ENCODE measurements around the gene GPR89B. TPM values are rescaled to one million over a fixed set of nuclear protein-coding genes. Genes with fewer than 3 reads are reported as not detected.
A peak's percentile ranks its signal among the peaks of the same experiment; 100 is the strongest.
"Not testable (repeated sequence)": the region's sequence is repeated elsewhere in the genome, so short reads cannot be mapped to it uniquely, and the experiment has no call there.

GPR89B gene
- 39.7 TPM for total RNA-seq

DNA sequence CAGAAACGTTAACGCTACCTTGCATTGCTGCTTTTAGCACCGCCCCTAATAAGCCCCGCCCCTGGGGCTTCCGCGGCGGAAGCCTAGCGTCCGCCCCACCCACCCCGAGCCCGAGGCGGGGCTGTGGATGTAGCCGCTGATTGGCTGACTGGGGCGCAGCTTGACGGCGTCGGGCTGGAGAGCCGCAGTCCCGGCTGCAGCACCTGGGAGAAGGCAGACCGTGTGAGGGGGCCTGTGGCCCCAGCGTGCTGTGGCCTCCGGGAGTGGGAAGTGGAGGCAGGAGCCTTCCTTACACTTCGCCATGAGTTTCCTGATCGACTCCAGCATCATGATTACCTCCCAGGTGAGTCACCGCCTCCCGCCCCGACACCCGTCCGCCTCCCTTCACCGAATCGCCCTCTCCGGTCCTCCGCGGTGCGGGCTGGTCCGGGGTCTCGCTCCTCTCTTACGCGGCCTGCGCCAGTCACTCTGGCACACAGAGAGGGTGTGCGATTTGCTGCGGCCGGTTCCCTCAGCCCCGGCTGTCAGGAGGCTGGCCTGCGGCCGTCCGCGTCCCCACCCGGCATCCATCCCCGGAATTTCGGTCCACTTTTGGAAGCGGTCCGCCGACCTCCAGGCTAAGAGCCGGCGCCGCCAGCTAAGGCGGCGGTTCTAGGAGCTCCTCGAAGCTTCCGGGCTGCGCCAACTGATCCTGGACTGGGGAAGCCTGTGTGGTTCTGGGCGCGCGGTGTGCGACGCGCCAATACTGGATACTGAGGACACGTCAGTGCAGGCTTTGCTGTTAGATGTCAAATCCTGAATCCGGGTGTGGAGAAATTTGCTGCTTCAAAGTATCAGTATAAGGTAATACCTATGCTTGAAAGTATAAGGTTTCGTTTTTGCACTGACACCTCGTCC, at the start of gene GPR89B:
GPR89B (plus strand) TSS at position 185 of the 897 bp plus-strand sequence; CDS start at position 302, 117 bp downstream.
- H3K27me3 ChIP-seq (ENCODE audit: control insufficient read depth in 3 of 3, insufficient read depth in 3 of 3, low read length in 3 of 3); H3K36me3 ChIP-seq (ENCODE audit: control insufficient read depth in 3 of 3, insufficient read depth in 3 of 3, low read length in 3 of 3); H3K4me1 ChIP-seq (ENCODE audit: control insufficient read depth in 3 of 3, insufficient read depth in 3 of 3, low read length in 3 of 3); H3K9me3 ChIP-seq (ENCODE audit: control insufficient read depth in 3 of 3, low read length in 3 of 3): not testable (repeated sequence)
- H3K4me3 ChIP-seq (ENCODE audit: low read length in 3 of 3): peak within 1 kb of the TSS; percentile 80 to 83 (median 82)
- H3K9ac ChIP-seq (ENCODE audit: low read depth in 1 of 3, low read length in 3 of 3): peak within 1 kb of the TSS; percentile 70 to 81 (median 81)
- H3K27ac ChIP-seq (ENCODE audit: low read depth, low read length): peak within 1 kb of the TSS; percentile 51

DNA sequence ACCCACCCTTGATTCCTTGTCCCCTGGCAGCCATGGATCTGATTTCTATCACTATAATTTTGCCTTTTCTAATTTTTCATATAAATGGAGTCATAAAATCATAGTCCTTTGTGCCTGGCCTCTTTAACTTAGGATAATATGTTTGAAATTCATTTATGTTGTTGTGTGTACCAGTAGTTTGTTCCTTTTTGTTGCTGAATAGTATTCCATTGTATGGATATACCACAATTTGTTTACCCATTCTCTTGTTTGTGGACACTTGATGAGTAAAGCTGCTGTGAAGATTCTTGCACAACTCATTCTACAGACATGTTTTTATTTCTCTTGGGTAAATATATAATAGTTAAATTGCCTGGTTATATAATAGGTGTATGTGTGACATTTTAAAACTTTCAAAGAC, 48.3 kb upstream of the GPR89B start:
- Histone ChIP-seq H3K27ac (ENCODE audit: low read depth, low read length) (no peak overlapping the region), H3K27me3 (ENCODE audit: control insufficient read depth in 3 of 3, insufficient read depth in 3 of 3, low read length in 3 of 3) (no peaks in the 10 kb centered on the region), H3K36me3 (ENCODE audit: control insufficient read depth in 3 of 3, insufficient read depth in 3 of 3, low read length in 3 of 3) (no peaks in the 10 kb centered on the region), H3K4me1 (ENCODE audit: control insufficient read depth in 3 of 3, insufficient read depth in 3 of 3, low read length in 3 of 3) (no peaks in the 10 kb centered on the region), H3K9me3 (ENCODE audit: control insufficient read depth in 3 of 3, low read length in 3 of 3) (peaks cover 0 to 3% (median 0%) of the 10 kb centered on the region in 3 donors), H3K9ac (ENCODE audit: low read depth in 1 of 3, low read length in 3 of 3) (no peak overlapping the region), H3K4me3 (ENCODE audit: low read length in 3 of 3) (no peak overlapping the region)

GRCh38 chr1:147882535-147882934, 45.7 kb upstream of the GPR89B start:
- Histone ChIP-seq H3K4me1 (ENCODE audit: control insufficient read depth in 3 of 3, insufficient read depth in 3 of 3, low read length in 3 of 3) (no peaks in the 10 kb centered on the region), H3K27ac (ENCODE audit: low read depth, low read length) (no peak overlapping the region), H3K27me3 (ENCODE audit: control insufficient read depth in 3 of 3, insufficient read depth in 3 of 3, low read length in 3 of 3) (no peaks in the 10 kb centered on the region), H3K36me3 (ENCODE audit: control insufficient read depth in 3 of 3, insufficient read depth in 3 of 3, low read length in 3 of 3) (no peaks in the 10 kb centered on the region), H3K9me3 (ENCODE audit: control insufficient read depth in 3 of 3, low read length in 3 of 3) (peaks cover 0 to 3% (median 0%) of the 10 kb centered on the region in 3 donors), H3K4me3 (ENCODE audit: low read length in 3 of 3) (no peak overlapping the region), H3K9ac (ENCODE audit: low read depth in 1 of 3, low read length in 3 of 3) (no peak overlapping the region)

GRCh38 chr1:147890177-147890790, 37.9 kb upstream of the GPR89B start:
- peaks cover 0 to 9% (median 0%) of the 10 kb centered on the region in 3 donors for H3K27me3 ChIP-seq (ENCODE audit: control insufficient read depth in 3 of 3, insufficient read depth in 3 of 3, low read length in 3 of 3)
- H3K4me3 ChIP-seq (ENCODE audit: low read length in 3 of 3): no peak overlapping the region
- no peaks in the 10 kb centered on the region for H3K36me3 ChIP-seq (ENCODE audit: control insufficient read depth in 3 of 3, insufficient read depth in 3 of 3, low read length in 3 of 3)
- H3K9me3 ChIP-seq (ENCODE audit: control insufficient read depth in 3 of 3, low read length in 3 of 3): no peaks in the 10 kb centered on the region
- H3K4me1 ChIP-seq (ENCODE audit: control insufficient read depth in 3 of 3, insufficient read depth in 3 of 3, low read length in 3 of 3): peaks cover 0 to 6% (median 0%) of the 10 kb centered on the region in 3 donors
- no peak overlapping the region for H3K27ac ChIP-seq (ENCODE audit: low read depth, low read length)
- no peak overlapping the region for H3K9ac ChIP-seq (ENCODE audit: low read depth in 1 of 3, low read length in 3 of 3)

GRCh38 chr1:147891088-147891487, 37.1 kb upstream of the GPR89B start:
- H3K9ac ChIP-seq (ENCODE audit: low read depth in 1 of 3, low read length in 3 of 3): no peak overlapping the region
- H3K27ac ChIP-seq (ENCODE audit: low read depth, low read length): no peak overlapping the region
- peaks cover 0 to 6% (median 0%) of the 10 kb centered on the region in 3 donors for H3K4me1 ChIP-seq (ENCODE audit: control insufficient read depth in 3 of 3, insufficient read depth in 3 of 3, low read length in 3 of 3)
- no peaks in the 10 kb centered on the region for H3K9me3 ChIP-seq (ENCODE audit: control insufficient read depth in 3 of 3, low read length in 3 of 3)
- no peak overlapping the region for H3K4me3 ChIP-seq (ENCODE audit: low read length in 3 of 3)
- no peaks in the 10 kb centered on the region for H3K36me3 ChIP-seq (ENCODE audit: control insufficient read depth in 3 of 3, insufficient read depth in 3 of 3, low read length in 3 of 3)
- peaks cover 0 to 9% (median 0%) of the 10 kb centered on the region in 3 donors for H3K27me3 ChIP-seq (ENCODE audit: control insufficient read depth in 3 of 3, insufficient read depth in 3 of 3, low read length in 3 of 3)

- H3K36me3 ChIP-seq (ENCODE audit: control insufficient read depth in 3 of 3, insufficient read depth in 3 of 3, low read length in 3 of 3): no peaks in the 10 kb centered on the region
- H3K27me3 ChIP-seq (ENCODE audit: control insufficient read depth in 3 of 3, insufficient read depth in 3 of 3, low read length in 3 of 3): peaks cover 0 to 9% (median 0%) of the 10 kb centered on the region in 3 donors
- H3K27ac ChIP-seq (ENCODE audit: low read depth, low read length): no peak overlapping the region
- H3K4me1 ChIP-seq (ENCODE audit: control insufficient read depth in 3 of 3, insufficient read depth in 3 of 3, low read length in 3 of 3): peaks cover 0 to 6% (median 0%) of the 10 kb centered on the region in 3 donors
- no peak overlapping the region for H3K9ac ChIP-seq (ENCODE audit: low read depth in 1 of 3, low read length in 3 of 3)
- H3K4me3 ChIP-seq (ENCODE audit: low read length in 3 of 3): no peak overlapping the region
- H3K9me3 ChIP-seq (ENCODE audit: control insufficient read depth in 3 of 3, low read length in 3 of 3): no peaks in the 10 kb centered on the region
These were observed 36.0 kb upstream of the GPR89B start for GRCh38 chr1:147892216-147892615.

- no peak overlapping the region for H3K27ac ChIP-seq (ENCODE audit: low read depth, low read length)
- H3K27me3 ChIP-seq (ENCODE audit: control insufficient read depth in 3 of 3, insufficient read depth in 3 of 3, low read length in 3 of 3): peaks cover 0 to 9% (median 0%) of the 10 kb centered on the region in 3 donors
- no peaks in the 10 kb centered on the region for H3K9me3 ChIP-seq (ENCODE audit: control insufficient read depth in 3 of 3, low read length in 3 of 3)
- H3K9ac ChIP-seq (ENCODE audit: low read depth in 1 of 3, low read length in 3 of 3): no peak overlapping the region
- H3K4me3 ChIP-seq (ENCODE audit: low read length in 3 of 3): no peak overlapping the region
- H3K4me1 ChIP-seq (ENCODE audit: control insufficient read depth in 3 of 3, insufficient read depth in 3 of 3, low read length in 3 of 3): peaks cover 0 to 6% (median 0%) of the 10 kb centered on the region in 3 donors
- H3K36me3 ChIP-seq (ENCODE audit: control insufficient read depth in 3 of 3, insufficient read depth in 3 of 3, low read length in 3 of 3): no peaks in the 10 kb centered on the region
These were observed 35.4 kb upstream of the GPR89B start for GRCh38 chr1:147892731-147893214.

- H3K36me3 ChIP-seq (ENCODE audit: control insufficient read depth in 3 of 3, insufficient read depth in 3 of 3, low read length in 3 of 3): no peaks in the 10 kb centered on the region
- no peak overlapping the region for H3K9ac ChIP-seq (ENCODE audit: low read depth in 1 of 3, low read length in 3 of 3)
- no peak overlapping the region for H3K4me3 ChIP-seq (ENCODE audit: low read length in 3 of 3)
- H3K4me1 ChIP-seq (ENCODE audit: control insufficient read depth in 3 of 3, insufficient read depth in 3 of 3, low read length in 3 of 3): peaks cover 0 to 6% (median 0%) of the 10 kb centered on the region in 3 donors
- H3K27me3 ChIP-seq (ENCODE audit: control insufficient read depth in 3 of 3, insufficient read depth in 3 of 3, low read length in 3 of 3): peaks cover 0 to 7% (median 0%) of the 10 kb centered on the region in 3 donors
- H3K27ac ChIP-seq (ENCODE audit: low read depth, low read length): no peak overlapping the region
- no peaks in the 10 kb centered on the region for H3K9me3 ChIP-seq (ENCODE audit: control insufficient read depth in 3 of 3, low read length in 3 of 3)
These were observed 33.1 kb upstream of the GPR89B start for GRCh38 chr1:147895123-147895522.

DNA sequence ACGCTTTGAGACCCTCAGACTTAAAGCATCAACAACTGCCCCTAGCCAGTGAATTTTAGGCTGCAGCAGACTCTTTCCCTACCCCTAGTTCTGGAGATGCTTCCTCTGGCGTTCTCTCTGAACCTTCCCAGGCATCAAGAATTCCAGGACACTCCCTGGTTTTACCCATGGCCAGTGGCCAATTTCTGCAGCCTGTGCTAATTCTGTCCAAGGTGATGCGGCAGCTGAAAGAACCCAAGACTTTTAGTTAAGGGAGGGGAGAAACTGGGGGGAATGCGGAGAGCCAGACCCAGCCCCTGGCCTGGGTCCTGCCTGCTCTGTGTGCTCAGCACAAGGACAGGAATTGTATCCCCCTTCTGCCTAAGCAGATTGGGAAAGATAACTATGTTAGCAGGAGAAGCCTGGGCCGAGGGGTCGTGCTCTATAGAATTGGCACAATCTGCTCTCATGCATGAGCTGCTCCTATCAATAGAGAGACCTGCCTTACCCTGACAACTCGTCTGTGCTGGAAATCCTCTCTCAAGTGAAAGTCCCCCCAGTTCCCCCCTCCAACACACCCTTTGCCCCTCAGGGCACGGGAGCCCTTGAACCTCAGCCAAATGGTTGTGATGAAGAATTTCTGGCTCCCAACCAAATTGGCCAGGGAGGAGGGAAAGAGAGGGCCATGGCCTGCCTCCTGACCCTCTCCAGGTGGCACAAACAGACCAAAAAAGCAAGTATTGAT, 31.0 kb upstream of the GPR89B start:
- H3K4me3 ChIP-seq (ENCODE audit: low read length in 3 of 3): no peak overlapping the region
- no peak overlapping the region for H3K27ac ChIP-seq (ENCODE audit: low read depth, low read length)
- no peaks in the 10 kb centered on the region for H3K27me3 ChIP-seq (ENCODE audit: control insufficient read depth in 3 of 3, insufficient read depth in 3 of 3, low read length in 3 of 3)
- no peak overlapping the region for H3K9ac ChIP-seq (ENCODE audit: low read depth in 1 of 3, low read length in 3 of 3)
- H3K4me1 ChIP-seq (ENCODE audit: control insufficient read depth in 3 of 3, insufficient read depth in 3 of 3, low read length in 3 of 3): peaks cover 0 to 4% (median 0%) of the 10 kb centered on the region in 3 donors
- H3K36me3 ChIP-seq (ENCODE audit: control insufficient read depth in 3 of 3, insufficient read depth in 3 of 3, low read length in 3 of 3): no peaks in the 10 kb centered on the region
- H3K9me3 ChIP-seq (ENCODE audit: control insufficient read depth in 3 of 3, low read length in 3 of 3): no peaks in the 10 kb centered on the region

Data from skeletal muscle tissue (tissue), 4 donors.